Keratinocyte (primary cell): Measurements from ENCODE around the gene VPS26C.

Source experiments
- EZH2 ChIP-seq: IDR thresholded peaks from one replicate; pipeline ENCODE4 v1.6.1; 2012; ENCODE audit warnings: inconsistent platforms, mild to moderate bottlenecking, low read length, moderate library complexity
- TF ChIP-seq, protein P1 (sequence below), 3 experiments: IDR thresholded peaks in 1 of 3; conservative IDR thresholded peaks in 1 of 3; optimal IDR thresholded peaks in 1 of 3; 2 replicates in 2 of 3; 3 replicates in 1 of 3; pipeline versions ENCODE3 to v1.5.1; 2011; ENCODE audit warnings: low read length in 3 of 3, mild to moderate bottlenecking in 3 of 3, moderate library complexity in 2 of 3, control low read depth in 1 of 3, inconsistent platforms in 1 of 3; ENCODE audit not compliant: insufficient read depth in 2 of 3; ENCODE audit errors: extremely low read depth in 1 of 3

DNA sequence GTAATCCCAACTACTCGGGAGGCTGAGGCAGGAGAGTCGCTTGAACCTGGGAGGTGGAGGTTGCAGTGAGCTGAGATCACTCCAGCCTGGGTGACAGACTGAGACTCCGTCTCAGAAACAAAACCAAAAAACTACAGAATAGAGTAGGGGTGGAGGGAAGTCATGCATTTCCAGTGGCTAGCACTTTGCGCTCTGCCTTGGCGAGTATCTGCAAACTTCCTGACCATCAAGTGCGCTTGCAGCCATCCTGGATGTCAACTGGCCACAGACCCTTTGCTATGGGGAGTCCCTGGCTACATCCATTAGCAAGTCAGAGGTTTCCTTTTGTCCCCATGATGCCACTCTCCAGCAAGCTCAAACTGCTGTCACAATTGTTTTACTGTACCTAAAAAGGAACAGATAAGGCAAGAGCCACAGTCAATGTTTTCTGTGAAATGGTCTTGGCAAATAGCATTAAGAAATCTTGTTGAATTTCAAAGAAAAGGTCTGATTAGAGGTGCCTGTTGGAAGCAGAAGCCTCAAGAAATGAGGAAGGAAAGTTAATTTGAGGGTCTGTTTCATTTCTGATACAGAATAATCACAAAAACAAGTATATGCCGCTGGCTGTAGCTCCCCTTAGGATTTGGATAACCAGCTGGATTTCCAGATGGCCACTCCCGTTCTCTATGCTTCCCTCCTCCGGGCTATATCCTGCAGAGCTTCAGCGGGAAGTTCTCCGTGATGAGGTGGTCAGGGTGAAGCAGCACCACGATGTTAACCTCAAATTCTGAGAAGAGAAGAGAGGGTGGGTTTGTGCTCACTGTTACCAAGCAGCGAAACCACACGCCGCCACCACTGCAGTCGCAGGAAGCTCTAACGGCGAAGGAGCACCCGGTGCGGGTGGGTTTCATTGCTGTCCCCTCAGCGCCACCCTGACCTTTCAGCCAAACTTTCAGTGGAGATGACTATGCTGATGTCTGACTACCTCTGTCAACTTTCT is 42.0 kb downstream of the VPS26C start:
- TF ChIP-seq, protein P1, sequence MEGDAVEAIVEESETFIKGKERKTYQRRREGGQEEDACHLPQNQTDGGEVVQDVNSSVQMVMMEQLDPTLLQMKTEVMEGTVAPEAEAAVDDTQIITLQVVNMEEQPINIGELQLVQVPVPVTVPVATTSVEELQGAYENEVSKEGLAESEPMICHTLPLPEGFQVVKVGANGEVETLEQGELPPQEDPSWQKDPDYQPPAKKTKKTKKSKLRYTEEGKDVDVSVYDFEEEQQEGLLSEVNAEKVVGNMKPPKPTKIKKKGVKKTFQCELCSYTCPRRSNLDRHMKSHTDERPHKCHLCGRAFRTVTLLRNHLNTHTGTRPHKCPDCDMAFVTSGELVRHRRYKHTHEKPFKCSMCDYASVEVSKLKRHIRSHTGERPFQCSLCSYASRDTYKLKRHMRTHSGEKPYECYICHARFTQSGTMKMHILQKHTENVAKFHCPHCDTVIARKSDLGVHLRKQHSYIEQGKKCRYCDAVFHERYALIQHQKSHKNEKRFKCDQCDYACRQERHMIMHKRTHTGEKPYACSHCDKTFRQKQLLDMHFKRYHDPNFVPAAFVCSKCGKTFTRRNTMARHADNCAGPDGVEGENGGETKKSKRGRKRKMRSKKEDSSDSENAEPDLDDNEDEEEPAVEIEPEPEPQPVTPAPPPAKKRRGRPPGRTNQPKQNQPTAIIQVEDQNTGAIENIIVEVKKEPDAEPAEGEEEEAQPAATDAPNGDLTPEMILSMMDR (optimal IDR thresholded peaks at IDR 0.05 in 1 of 3, IDR thresholded peaks at IDR 0.05 in 1 of 3, conservative IDR thresholded peaks at IDR 0.05 in 1 of 3; ENCODE audit: extremely low read depth in 1 of 3, insufficient read depth in 2 of 3, low read length in 3 of 3), result no peak
- no peak for TF ChIP-seq EZH2
